SU-DHL-6 (cell line): Measurements from ENCODE around the gene SLC9A2.

Source experiments
- H2AFZ ChIP-seq: fragments of 200-600 bp; sonication (generic); 2 replicates; pipeline ENCODE4 v1.6.1; 2014; ENCODE audit warnings: low read depth, mild to moderate bottlenecking, moderate library complexity, mixed read lengths, antibody characterized with exemption, low read length; ENCODE audit not compliant: severe bottlenecking
- H3F3A ChIP-seq: fragments of 200-600 bp; shearing (Covaris generic); 2 replicates; pipeline ENCODE4 v1.6.0; 2016; ENCODE audit warnings: antibody characterized with exemption, mild to moderate bottlenecking; ENCODE audit not compliant: insufficient read depth
- H3K27ac ChIP-seq: fragments of 200-600 bp; sonication (generic); 2 replicates; pipeline ENCODE4 v1.5.1; 2016; ENCODE audit warnings: low read depth, mild to moderate bottlenecking, low read length, moderate library complexity, mixed read lengths
- H3K27me3 ChIP-seq: fragments of 200-600 bp; sonication (generic), shearing (Covaris generic); 2 replicates; pipeline ENCODE4 v1.6.0; 2014; ENCODE audit warnings: mild to moderate bottlenecking, low read length
- H3K36me3 ChIP-seq: fragments of 200-600 bp; sonication (generic); 2 replicates; pipeline ENCODE4 v1.6.1; 2014; ENCODE audit warnings: mild to moderate bottlenecking, low read length, mixed read lengths
- H3K4me2 ChIP-seq: fragments of 300-600, 200-600 bp; shearing (Covaris generic), sonication (generic); 2 replicates; pipeline ENCODE4 v1.6.0; 2014; ENCODE audit warnings: low read length, low read depth, mild to moderate bottlenecking; ENCODE audit not compliant: poor library complexity, severe bottlenecking
- H3K4me3 ChIP-seq: fragments of 200-600 bp; sonication (generic); 2 replicates; pipeline ENCODE4 v1.5.1; 2014; ENCODE audit warnings: antibody characterized with exemption, low read length, mild to moderate bottlenecking, mixed read lengths; ENCODE audit not compliant: insufficient read depth, poor library complexity, severe bottlenecking
- H3K79me2 ChIP-seq: fragments of 200-600 bp; sonication (generic); 2 replicates; pipeline ENCODE4 v1.6.1; 2014; ENCODE audit warnings: mild to moderate bottlenecking, low read length, moderate library complexity; ENCODE audit not compliant: insufficient read depth
- H3K9ac ChIP-seq: fragments of 200-600 bp; sonication (generic); 2 replicates; pipeline ENCODE4 v1.7.0; 2014; ENCODE audit warnings: mild to moderate bottlenecking, low read length
- H3K9me2 ChIP-seq: fragments of 200-600 bp; sonication (generic); replicated peaks from 2 replicates; pipeline ENCODE4 v1.6.1; 2014; ENCODE audit warnings: low read length; ENCODE audit not compliant: insufficient read depth
- H3K9me3 ChIP-seq: fragments of 200-600 bp; sonication (generic); 2 replicates; pipeline ENCODE4 v1.6.1; 2014; ENCODE audit warnings: low read length, mixed read lengths; ENCODE audit not compliant: insufficient read depth
- H4K20me1 ChIP-seq: fragments of 200-600 bp; sonication (generic); 2 replicates; pipeline ENCODE4 v1.6.1; 2014; ENCODE audit warnings: low read depth, mild to moderate bottlenecking, antibody characterized with exemption, low read length, moderate library complexity, mixed read lengths
- CTCF ChIP-seq: fragments of 200-600 bp; sonication (generic); IDR thresholded peaks from one replicate; pipeline ENCODE4 v1.5.1; 2017; ENCODE audit warnings: antibody characterized with exemption, mild to moderate bottlenecking, low read length, moderate library complexity; ENCODE audit not compliant: insufficient read depth, poor library complexity, severe bottlenecking
- EZH2phosphoT487 ChIP-seq: fragments of 200-600 bp; sonication (generic), shearing (Covaris generic); conservative IDR thresholded peaks from 2 replicates; pipeline ENCODE4 v1.6.1; 2018; ENCODE audit warnings: mild to moderate bottlenecking, antibody characterized with exemption, low read length, moderate library complexity, mixed read lengths

The SLC9A2 gene

GRCh38 chr2:102707796-102708695 lies 88.7 kb downstream of the SLC9A2 start:
- H3K36me3 ChIP-seq, result no peaks in the 10 kb centered on the region
- H3K27ac ChIP-seq, result no peak overlapping the region
- H3K4me2 ChIP-seq, result no peak overlapping the region
- H3K4me3 ChIP-seq, result no peak overlapping the region
- no peaks in the 10 kb centered on the region for H3K9me2 ChIP-seq
- H3F3A ChIP-seq, result no peaks in the 10 kb centered on the region
- no peaks in the 10 kb centered on the region for H4K20me1 ChIP-seq
- no peak overlapping the region for H3K9ac ChIP-seq
- H3K79me2 ChIP-seq, result no peaks in the 10 kb centered on the region
- H3K27me3 ChIP-seq, result no peaks in the 10 kb centered on the region
- H2AFZ ChIP-seq, result no peak overlapping the region
- no peaks in the 10 kb centered on the region for H3K9me3 ChIP-seq
- TF ChIP-seq EZH2phosphoT487 (no peak), CTCF (no peak)

- Histone ChIP-seq H3K9me2 (no peaks in the 10 kb centered on the region), H3F3A (no peaks in the 10 kb centered on the region), H3K27me3 (no peaks in the 10 kb centered on the region), H3K27ac (no peak overlapping the region), H3K9ac (no peak overlapping the region), H3K4me2 (no peak overlapping the region), H3K79me2 (no peaks in the 10 kb centered on the region), H2AFZ (no peak overlapping the region), H4K20me1 (no peaks in the 10 kb centered on the region), H3K4me3 (no peak overlapping the region), H3K36me3 (no peaks in the 10 kb centered on the region), H3K9me3 (no peaks in the 10 kb centered on the region)
- TF ChIP-seq CTCF, result no peak
- no peak for TF ChIP-seq EZH2phosphoT487
These were observed 89.7 kb downstream of the SLC9A2 start for GRCh38 chr2:102708847-102709559.

- H3K79me2 ChIP-seq, result no peaks in the 10 kb centered on the region
- no peaks in the 10 kb centered on the region for H3K27me3 ChIP-seq
- H3K4me3 ChIP-seq, result no peak overlapping the region
- no peak overlapping the region for H3K27ac ChIP-seq
- no peak overlapping the region for H3K9ac ChIP-seq
- no peaks in the 10 kb centered on the region for H4K20me1 ChIP-seq
- no peaks in the 10 kb centered on the region for H3F3A ChIP-seq
- no peak for TF ChIP-seq CTCF
- TF ChIP-seq EZH2phosphoT487, result no peak
- H3K9me3 ChIP-seq, result no peaks in the 10 kb centered on the region
- no peak overlapping the region for H3K4me2 ChIP-seq
- H3K9me2 ChIP-seq, result no peaks in the 10 kb centered on the region
- no peak overlapping the region for H2AFZ ChIP-seq
- H3K36me3 ChIP-seq, result peaks cover 7% of the 10 kb centered on the region; the same call in 1 of the 2 replicates
These were observed 98.1 kb downstream of the SLC9A2 start for GRCh38 chr2:102717308-102718018.
